Epithelial cell of esophagus (primary cell): ENCODE results near the gene ESR2.

Source experiments
- DNase-seq: peaks from one replicate; pipeline ENCODE4 v3.0.0; 2010; ENCODE audit warnings: low read depth
- H3K4me3 ChIP-seq: 2 replicates; pipeline ENCODE4 v1.5.1; 2011; ENCODE audit warnings: mild to moderate bottlenecking, low read length, control low read depth
- TF ChIP-seq, protein P1 (sequence below): IDR thresholded peaks from 2 replicates; pipeline ENCODE4 v1.5.1; 2011; ENCODE audit warnings: low read depth, mild to moderate bottlenecking, low read length, control low read depth, inconsistent platforms; ENCODE audit not compliant: insufficient read depth; ENCODE audit errors: missing control alignments

ESR2 gene

DNA sequence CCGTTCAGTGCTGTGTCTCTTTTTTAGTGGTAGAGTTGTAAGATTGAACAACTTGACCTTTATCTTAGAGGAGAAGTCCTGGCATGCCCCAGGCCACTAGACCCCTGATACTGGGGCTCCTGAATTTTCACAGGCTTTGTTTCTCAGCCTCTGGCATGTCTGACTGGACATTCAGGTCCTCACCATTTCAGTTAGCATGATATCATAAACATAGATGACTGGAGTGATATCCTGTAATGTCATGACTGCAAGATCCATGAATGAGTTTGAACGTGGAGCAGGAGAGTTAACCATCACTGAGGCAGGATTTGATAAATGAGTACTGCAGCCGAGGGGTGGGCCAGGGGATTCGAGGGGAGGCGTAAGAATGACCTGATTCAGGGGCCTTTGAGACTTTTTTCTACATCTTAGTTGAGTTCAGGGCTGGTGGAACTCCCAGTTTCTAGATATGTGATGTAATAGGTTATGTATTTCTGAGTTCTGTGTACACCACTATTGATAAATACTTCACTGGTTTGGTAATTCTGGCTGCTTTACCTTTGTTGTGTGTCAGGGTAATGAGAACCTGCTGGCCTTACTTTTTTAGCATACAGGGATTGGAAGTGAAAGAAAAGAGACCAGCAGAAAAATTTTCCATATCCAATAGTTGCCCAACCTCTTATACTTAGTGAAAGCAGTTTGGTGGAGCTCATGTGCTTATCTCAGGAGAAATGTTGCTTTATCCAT, 224.4 kb downstream of the ESR2 start:
- no peak for DNase-seq
- H3K4me3 ChIP-seq: no peak overlapping the region
- TF ChIP-seq, protein P1, sequence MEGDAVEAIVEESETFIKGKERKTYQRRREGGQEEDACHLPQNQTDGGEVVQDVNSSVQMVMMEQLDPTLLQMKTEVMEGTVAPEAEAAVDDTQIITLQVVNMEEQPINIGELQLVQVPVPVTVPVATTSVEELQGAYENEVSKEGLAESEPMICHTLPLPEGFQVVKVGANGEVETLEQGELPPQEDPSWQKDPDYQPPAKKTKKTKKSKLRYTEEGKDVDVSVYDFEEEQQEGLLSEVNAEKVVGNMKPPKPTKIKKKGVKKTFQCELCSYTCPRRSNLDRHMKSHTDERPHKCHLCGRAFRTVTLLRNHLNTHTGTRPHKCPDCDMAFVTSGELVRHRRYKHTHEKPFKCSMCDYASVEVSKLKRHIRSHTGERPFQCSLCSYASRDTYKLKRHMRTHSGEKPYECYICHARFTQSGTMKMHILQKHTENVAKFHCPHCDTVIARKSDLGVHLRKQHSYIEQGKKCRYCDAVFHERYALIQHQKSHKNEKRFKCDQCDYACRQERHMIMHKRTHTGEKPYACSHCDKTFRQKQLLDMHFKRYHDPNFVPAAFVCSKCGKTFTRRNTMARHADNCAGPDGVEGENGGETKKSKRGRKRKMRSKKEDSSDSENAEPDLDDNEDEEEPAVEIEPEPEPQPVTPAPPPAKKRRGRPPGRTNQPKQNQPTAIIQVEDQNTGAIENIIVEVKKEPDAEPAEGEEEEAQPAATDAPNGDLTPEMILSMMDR: no peak

DNA sequence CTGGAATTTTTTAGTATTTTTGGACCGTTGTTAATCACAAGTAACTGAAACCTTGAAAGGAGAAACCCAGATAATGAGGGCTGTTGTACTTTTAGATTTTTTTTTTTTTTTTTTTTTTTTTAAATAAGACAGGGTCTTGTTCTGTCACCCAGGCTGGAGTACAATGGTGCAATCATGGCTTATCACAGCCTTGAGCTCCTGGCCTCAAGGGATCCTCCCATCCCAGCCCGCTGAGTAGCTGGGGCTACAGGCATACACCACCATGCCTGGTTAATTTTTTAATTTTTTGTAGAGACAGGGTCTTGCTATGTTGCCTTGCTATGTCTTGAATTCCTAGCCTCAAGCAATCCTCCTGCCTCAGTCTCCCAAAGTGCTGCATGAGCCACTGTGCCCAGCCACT, 229.7 kb downstream of the ESR2 start:
- TF ChIP-seq, protein P1: no peak
- DNase-seq: no peak
- no peak overlapping the region for H3K4me3 ChIP-seq

DNA sequence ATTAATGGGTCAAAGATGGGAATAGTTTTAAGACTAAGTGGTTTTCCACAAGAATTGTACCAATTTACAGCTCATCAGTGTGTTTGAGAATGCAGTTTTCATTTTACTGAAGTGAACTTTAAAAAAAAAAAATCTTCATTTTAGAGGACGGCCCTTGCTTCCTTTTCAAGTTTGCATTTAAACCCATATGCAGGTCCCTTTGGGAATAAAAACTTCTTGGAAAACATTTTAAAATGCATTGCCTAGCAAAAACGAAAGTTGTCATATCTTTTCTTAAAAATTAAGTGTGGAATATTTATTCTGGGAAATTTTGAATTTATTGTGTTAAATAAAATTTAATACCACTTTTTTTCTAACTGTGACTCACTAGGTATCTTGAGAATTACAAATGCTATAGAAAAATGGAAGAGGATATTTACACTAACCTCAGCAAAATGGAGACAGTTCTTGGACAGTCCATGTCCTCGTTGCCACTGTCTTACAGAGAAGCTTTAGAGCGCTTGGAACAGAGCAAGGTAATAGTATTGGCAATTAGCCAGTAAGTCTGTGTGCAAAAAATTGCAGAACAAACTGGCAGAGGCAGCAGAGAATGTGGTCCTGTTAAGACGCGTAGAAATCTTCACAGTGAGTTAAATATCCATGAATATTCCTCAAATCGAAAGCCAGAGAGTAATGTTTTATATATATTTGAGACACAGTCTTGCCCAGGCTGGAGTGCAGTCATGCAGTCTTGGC, 231.6 kb downstream of the ESR2 start:
- no peak for DNase-seq
- TF ChIP-seq, protein P1: no peak
- H3K4me3 ChIP-seq: no peak overlapping the region

DNA sequence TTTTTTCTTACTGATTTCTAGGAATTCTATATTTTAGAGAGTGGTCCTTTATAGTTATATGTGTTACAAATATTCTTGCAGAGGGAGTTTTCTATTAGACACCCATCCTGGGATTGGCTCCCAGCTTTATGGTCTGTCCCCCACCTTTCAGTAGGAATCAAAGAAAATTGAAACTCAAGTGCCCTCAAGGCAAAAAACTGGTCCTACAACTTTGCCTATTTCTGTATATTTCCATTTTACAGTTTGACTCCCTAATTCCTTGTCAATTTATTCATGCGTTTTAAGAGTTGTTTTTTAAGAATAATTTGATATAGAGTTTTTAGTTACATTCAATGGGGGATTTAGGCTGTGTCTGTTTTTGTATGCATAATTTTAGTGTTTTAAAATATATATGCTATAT, 232.5 kb downstream of the ESR2 start:
- no peak overlapping the region for H3K4me3 ChIP-seq
- TF ChIP-seq, protein P1: no peak
- peak; percentile 49 for DNase-seq

DNA sequence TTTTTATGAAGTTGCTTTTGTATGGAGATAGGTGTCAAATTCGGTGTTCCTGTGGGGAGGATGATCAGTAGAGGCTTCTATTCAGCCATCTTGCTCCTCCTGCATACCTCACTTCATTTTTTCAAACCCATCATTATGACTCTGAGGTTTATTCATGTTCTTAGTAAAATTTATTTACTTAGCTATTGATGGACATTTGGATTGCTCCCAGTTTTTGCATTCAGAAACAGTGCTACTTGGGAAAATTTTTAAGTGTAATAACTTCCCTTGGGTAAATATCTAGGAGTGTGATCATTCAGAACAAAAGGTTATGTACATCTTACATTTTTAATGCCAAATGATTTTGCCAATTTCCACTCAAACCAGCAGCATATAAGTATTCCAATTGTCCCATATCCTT, 233.1 kb downstream of the ESR2 start:
- TF ChIP-seq, protein P1: no peak
- H3K4me3 ChIP-seq: no peak overlapping the region
- no peak for DNase-seq

DNA sequence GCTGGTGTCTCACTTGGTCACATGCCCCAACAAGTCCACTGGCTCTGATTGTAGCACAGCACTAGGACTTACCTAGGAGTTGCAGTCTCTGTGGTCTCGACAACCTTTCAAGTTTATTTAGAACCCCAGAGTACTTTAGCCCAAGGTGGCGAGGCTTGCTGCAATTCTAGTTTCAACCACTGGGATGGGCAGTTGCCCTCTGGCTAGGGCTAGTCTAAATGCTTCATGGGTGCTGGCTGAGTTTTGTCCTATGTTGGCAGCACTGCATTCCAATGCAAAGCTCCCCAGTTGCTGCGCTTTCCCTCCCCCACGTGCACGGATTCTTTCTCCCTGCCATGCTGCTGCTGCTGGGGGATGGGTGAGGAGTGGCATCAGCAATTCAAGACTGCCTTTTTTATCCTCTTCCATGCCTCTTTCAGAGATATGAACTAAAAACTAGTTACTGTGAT, 233.5 kb downstream of the ESR2 start:
- peak; percentile 98 for DNase-seq
- H3K4me3 ChIP-seq: no peak overlapping the region
- TF ChIP-seq, protein P1: peak; percentile 76

DNA sequence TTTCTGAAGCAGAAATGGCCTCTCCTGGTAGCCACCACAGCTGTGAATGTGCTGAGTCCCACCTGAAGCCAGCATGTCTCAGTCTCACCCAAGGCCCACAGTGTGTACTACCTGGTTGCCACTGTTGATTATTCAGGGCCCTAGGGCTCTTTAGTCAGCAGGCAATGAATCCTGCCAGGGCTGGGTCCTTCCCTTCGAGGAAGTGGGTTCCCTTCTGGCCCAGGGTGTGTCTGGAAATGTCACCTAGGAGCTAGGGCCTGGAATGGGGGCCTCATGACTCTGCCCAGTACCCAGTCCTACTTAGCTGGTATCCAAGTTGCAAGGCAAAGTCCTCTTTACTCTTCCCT, 234.0 kb downstream of the ESR2 start:
- DNase-seq: peak; percentile 97
- TF ChIP-seq, protein P1: no peak
- H3K4me3 ChIP-seq: no peak overlapping the region
